NOMO-1 treated with DMSO at 0.1 percent for 48 hours (cell line): ENCODE data around the gene DNASE1.
A peak's percentile ranks its signal among the peaks of the same experiment; 100 is the strongest.
"Not testable (repeated sequence)": the region's sequence is repeated elsewhere in the genome, so short reads cannot be mapped to it uniquely, and the experiment has no call there.

Experiments
- DNase-seq: peaks from one replicate; lab custom pipeline; 2025; ENCODE audit not compliant: unreplicated experiment; lab: John Stamatoyannopoulos, UW

Gene DNASE1, protein sequence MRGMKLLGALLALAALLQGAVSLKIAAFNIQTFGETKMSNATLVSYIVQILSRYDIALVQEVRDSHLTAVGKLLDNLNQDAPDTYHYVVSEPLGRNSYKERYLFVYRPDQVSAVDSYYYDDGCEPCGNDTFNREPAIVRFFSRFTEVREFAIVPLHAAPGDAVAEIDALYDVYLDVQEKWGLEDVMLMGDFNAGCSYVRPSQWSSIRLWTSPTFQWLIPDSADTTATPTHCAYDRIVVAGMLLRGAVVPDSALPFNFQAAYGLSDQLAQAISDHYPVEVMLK

DNA sequence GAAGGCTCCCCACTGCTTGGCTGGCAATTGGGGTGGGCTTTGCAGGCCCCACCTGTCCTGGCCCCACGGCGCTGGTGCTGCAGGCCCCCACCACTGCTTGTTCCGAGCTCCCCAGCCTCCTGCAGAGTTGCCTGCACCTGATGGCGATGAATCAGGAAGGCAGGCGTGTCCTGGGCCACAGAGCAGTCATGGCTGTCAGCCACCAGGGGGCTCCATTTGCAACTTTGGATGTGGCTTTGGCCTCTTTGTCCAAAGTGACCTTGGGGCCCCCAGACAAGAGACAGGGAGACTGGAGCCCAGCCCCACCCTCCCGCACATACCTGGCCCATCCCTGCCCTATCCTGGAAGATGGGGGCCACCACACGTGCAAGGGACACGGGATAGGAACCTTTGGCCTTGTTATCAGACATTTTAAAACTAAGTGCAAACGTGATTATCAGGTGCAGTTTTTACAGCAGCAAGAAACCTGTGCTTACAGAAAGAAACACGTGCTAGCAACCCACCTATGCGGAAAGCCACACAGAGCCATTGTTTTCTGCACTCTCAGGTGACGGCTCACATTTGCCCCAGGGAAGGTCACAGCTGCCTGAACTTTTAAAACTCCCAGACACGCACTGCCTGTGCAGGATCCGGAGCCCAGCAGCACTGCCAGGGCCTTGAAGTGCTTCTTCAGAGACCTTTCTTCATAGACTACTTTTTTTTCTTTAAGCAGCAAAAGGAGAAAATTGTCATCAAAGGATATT lies at the start of gene DNASE1:
Gene DNASE1 (plus strand): TSS at position 443 of the 743 bp plus-strand sequence. CDS start 683 bp downstream, outside the sequence.
- DNase-seq, result peak; percentile 25

DNA sequence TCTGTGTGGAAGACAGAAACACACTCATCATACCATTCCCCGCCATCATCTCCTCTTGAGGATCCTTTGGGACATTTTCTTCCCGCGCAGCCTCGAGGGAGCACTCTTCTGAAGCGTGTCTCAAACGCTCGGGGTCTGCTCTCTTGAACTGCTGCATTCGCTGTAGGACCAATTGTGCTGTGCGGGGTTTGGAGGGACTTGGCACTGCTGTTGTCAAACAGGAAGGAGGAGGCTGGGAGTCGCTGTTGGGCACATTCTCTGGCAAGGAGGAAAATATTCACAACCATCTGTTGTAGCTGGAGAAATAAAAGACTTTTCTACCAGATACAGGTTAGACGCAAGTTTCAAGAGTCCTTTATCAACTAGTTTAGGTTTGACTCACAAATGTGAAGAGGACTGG lies 48.0 kb upstream of the DNASE1 start:
- DNase-seq, result no peak

DNA sequence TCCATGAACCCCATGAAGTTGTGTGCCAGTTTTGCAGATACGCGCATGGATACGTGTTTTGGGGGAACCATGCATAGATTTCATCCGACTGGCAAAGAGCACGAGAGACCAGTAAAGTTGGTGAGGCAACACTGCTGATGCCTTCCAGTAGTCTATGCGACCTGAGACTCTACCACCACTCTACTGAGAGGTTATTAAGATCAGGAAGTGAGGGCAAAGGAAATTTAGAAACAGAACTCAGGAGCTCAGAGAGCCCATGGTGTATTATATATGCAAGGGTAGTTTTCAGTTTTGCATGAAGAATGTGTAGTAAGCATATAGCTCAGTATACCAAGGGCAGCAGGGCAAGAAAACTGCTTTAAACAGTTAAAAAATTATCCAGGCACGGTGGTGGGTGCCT lies 47.3 kb upstream of the DNASE1 start:
- DNase-seq, result no peak

DNA sequence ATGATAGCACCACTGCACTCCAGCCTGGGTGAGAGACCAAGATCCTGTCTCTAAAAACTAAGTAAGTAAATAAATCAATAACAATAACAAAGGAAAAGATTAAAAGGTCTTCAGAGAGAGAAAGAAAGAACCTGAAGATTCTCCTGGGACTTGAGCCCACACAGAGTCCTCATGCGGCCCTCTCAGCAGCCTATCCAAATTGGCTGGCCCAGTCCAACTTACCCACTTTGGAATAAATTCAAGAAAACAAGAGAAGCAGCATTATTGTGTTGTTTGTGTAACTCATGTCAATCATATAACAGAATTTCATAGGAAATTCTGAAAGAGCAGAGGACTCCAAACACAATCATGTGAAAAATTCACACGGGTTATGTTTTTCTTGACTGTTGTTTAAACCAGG lies 46.9 kb upstream of the DNASE1 start:
- no peak for DNase-seq

DNA sequence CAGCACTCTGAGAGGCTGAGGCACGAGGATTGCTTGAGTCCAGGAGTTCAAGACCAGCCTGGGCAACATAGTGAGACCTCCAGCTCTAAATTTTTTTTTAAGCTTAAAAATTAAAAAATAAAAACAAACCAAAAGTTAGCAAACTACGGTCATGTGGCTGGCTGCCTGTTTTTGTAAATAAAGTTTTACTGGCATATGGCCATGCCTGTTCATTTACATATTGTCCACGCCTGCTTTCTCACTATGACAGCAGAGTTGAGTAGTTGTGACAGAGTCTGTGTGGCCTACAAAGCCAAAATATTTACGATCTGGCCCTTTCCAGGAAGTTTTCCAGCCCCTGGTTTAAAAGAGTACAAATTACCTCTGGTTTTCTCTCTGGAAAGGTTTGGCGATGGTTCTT lies 46.4 kb upstream of the DNASE1 start:
- no peak for DNase-seq

DNA sequence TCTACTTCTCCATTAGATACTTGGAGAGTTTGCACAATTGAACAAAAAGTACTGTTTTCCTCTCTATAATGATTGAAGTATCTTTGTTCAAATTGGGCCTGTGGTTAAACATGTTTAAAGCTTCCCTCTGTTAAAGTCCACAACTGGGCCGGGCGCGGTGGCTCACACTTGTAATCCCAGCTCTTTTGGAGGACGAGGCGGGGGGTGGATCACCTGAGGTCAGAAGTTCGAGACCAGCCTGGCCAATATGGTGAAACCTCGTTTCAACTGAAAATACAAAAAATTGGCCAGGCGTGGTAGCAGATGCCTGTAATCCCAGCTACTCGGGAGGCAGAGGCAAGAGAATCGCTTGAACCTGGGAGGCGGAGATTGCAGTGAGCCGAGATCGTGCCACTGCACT lies 45.5 kb upstream of the DNASE1 start:
- DNase-seq, result not testable (repeated sequence)

DNA sequence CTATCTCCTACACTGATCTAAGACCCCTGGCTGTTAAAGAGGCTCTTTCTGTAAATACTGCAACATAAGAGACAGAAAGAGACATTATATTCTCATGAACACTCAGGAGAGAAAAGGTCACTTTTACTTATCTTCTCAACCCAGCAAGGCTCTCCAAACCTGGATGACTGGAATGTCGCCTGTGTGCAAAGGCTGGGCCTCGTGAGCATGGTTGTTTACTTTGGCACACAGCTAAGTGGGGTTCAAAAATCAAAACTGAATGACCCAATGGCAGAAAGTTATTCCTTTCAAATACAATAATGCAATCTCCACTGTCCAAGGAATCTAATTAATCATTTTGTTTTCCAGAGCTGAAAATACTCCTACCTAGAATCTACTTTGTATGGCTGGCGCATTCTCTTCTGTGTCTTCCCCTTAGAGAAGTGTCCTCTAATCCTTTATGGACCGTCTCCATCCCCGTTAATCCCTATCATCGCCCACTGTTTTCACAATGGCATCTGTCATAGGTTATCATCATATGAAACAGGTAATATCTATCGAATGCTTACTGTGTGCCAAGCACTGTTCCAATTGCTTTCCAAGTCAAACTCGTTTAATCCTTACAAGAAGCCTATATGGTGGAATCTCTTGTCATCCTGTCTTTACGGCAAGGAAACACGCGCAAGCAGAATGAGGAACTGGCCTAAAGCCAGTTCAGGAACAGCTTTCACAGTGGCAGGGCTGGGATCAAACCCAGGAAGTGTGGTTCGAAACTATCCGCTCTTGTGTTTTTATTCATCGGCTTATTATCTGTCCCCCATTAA lies 44.4 kb upstream of the DNASE1 start:
- DNase-seq, result no peak

DNA sequence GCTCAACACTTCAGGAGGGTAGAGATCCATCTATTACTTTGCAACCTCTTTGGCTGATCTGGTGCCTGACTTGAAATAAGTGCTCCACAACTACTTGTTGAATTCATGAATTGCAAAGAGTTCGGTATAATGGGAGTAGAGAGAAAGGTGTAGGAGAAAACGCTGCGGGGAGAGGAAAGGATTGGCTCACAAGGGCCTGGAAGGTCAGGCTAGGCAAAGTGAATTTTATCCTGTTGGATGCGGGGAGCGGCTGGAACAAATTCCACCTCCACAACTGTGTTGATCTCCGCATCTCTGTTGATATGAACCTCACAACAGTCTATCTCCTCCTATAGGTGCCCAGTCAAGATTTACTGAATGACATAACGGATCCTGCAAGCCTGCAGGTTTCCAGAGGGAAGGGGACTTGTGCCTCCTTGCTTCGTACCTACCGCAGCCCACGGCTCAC lies 43.8 kb upstream of the DNASE1 start:
- no peak for DNase-seq

DNA sequence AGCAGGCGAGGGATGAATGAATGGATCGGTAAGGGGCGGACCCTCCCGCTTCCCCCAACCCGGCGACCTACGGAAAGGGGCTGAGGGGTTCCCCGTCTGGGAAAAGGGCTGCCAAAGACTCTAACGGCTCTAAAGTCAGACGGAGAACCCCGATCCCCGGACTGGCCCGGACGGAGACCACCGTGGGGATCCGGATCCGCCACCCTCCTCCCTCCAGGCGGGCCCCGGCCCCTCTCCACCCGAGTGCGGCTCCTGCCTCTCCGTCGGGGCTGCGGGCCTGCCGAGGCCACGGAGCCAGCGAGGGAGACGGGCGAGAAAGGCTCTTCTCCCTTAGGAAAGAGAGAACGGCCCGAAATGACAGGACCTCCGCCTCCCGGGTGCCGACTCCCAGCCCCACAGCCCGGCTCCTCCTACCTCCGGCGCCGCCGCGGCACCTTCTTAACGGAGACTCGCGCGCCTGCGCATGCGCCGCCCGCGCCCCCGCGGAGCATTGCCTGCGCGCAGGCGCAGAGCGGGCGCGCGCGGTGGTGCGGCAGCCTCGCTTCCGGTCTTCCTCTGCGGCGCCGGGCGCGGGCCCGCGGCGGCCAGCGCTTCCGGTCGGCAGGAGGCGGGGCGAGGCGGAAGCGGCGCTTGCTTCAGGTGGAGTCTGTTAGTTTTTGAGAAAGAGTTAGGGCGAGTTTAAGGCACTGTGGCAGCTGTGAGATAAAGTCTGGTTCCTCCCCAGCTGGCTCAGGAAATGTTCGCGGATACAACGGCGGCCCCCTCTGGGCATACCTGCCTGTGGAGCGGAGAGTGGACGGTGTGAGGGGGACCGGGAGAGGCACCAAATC lies 43.1 kb upstream of the DNASE1 start, which contains the start of gene SLX4:
Gene SLX4 (minus strand): TSS at position 461 of the 830 bp plus-strand sequence. CDS start 2,642 bp downstream, outside the sequence.
- peak; percentile 89 for DNase-seq

DNA sequence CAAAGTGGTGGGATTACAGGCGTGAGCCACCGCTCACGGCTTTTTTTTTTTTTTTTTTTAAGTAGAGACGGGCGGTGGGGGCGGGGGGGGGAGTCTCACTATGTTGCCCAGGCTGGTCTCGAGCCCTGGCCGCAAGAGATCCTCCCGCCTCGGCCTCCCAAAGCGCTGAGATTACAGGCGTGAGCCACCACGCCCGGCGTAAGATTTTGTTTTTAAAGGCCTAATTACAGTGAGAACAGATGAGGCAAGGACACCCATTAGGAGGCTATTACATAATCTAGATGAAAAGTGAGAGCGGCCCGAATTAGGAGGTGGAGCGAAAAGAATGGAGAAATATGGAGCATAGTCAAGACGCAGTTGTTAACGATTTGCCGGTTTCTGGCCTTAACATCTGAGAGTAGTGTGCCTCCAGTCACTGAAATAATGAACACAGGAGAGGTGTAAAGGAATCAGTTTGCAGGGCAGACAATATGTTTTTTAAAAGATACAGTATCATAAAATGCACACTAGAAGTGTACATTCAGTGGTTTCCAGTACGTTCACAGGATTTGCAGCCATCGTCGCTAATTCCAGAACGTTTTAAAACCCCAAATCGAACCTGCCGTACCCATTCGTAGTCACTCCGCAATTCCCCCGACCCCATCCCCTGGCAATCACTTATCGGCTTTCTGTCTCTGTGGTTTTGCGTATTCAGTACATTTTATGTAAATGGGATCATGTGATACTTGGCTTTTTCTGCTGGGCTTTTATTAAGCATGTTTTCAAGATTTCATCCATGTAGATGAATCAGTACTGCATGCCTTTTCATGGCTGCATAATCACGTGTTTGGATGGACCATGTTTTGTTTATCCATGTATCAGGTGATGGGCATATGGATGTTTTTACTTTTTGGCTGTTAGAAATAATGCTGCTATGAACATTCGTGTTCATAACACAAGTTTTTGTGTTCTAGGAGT lies 41.7 kb upstream of the DNASE1 start:
- DNase-seq, result peak; percentile 70

DNA sequence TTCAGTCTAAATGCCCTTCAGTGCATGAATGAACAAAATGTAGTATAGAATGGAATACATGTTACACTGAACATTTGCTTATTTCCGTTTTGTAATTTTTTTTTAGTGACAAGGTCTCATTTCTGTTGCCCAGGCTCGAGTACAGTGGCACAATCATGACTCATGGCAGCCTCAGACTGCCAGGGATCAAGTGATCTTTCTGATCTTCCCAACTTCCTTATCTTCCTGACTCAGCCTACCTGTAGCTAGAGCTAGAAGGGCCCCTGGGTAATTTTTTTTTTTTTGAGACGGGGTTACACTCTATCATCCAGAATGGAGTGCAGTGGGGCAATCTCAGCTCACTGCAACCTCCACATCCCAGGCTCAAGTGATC lies 35.7 kb upstream of the DNASE1 start:
- DNase-seq, result peak; percentile 68

DNA sequence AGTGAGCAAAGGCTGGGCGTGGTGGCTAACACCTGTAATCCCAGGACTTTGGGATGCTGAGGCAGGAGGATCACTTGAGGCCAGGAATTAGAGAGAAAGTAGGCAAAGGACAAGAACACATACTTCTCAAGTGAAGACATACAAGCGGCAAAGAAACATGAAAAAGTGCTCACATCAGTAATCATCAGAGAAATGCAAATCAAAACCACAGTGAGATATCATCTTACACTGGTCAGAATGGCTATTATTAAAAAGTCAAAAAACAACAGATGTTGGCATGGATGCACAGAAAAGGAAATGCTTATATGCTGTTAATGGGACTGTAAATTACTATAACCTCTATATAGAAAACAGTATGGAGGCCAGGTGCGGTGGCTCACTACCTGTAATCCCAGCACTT lies 30.8 kb upstream of the DNASE1 start:
- no peak for DNase-seq

DNA sequence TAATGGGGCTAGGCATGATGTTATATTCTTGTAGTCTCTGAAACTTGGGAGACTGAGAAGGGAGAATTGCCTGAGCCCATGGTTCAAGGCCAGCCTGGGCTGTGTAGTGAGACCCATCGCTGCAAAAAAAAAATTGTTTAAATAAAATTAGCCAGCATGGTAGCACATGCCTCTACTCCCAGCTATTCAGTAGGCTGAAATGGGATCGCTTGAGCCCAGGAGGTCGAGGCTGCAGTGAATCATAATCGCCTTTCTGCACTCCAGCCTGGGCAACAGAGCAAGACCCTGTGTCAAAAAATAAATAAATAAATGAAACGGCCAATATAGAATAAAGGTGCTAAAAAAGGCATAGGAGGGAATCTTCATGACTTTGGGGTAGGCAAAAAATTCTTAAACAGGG lies 29.2 kb upstream of the DNASE1 start:
- DNase-seq, result no peak

DNA sequence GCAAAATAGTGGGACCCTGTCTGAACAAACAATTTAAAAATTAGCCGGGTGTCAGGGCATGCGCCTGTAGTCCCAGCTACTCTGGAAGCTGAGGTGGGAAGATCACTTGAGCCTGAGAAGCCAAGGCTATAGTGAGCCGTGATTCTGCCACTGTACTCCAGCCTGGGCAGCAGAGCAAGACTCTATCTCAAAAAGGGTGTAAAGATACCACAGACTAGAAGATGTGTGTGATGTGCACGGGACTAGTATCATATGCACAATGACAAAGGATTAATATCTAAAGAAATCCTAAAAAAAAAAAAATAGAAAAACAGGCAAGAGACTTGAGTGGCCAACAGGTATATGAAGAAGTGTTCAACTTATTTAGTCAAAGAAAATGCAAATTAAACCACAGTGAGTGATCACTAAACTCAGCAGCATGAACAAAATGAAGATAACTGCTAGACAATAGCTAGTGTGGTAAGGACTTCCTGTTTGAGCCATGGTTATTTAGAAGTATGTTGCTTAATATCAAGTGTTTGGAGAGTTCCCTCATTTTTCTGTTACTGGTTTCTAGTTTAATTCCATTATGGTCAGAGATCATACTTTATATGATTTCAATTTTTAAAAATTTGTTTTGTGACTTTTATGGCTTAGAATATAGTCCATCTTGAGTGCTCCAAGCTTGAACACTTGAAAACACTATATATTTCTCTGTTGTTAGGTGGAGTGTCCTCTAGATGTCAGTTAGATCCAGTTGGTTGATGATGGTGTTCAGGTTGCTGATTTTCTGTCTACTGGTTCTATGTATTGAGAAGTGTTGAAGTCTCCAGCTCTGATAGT lies 28.4 kb upstream of the DNASE1 start:
- peak; percentile 89 for DNase-seq

DNA sequence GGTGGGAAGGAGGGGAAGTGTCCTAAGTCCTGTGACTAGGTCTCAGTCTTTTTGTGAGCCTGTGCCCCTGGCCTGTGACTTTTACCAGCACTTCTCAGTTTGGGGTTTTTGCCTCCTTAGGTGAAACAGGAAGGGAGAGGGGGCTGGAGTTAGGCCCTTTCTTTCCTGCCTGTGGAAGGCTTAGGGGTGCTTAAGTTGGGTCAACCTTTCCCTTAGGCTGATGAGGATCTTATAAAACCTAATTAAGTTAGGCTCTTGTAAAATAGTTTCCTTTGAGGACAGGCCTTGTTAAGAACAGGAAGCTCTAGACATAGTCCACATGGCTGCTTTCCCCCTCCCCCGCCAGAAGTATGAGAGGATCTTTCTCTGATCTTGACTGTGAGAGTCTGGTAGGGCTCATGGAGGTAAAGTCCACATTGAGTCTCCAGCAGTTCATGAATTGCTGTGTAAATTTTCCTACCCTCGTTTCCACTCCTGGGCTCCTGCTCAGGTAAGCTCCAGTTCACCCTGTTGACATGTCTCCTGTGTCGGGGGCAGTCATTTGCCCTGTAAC lies 17.0 kb upstream of the DNASE1 start:
- peak; percentile 79 for DNase-seq

DNA sequence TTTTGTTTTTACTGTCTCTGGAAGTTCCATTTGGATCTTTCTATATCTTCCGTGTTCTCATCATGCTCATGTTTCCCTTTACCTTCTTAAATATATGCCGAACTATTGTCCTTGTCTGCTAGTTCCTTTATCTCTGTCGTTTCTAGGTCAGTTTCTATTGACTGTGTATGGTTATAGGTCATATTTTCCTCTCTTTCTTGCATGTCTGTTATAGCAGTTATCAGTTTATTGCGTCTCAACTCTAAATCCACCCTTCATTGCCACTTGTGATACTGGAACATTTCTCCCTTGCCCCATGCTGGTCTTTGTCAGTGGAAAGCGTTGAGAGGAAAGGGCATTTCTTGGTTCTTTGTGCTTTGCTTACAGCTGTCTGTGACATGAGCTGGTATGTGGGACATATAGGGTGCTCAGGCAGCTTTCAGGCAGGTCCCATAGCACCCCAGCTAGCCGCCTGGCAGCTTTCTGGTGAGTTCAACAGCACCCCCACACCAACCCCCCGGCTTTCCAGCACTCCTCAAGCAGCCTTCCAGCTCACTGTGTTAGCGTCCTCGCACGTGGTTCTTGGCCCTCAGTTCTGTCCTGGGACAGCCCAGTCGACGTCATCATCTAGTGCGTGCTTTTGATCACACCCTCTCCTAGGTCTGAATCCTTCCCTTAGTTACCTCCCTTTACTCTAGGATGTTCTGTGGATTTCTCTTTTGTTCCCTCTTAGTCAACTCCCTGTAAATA lies 15.4 kb upstream of the DNASE1 start:
- DNase-seq, result no peak

DNA sequence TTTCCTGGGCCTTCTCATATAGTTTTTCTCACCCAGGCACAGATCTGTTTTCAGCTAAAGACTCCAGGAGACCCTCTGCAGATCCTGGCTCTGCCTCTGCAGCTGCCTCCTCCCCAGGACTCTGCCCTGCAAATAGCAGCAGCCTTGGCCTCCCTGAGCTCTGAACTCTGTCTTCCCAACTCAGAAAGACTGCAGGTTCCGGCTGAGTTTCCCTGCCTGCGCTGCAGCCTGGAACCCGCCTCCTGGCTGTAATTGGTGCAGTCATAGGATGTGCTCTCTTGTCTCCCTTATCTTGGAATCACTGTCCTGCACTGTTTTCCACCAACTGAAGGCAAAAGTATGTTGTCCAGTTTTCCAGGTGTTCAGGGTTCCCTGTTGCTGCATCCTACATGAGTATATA lies 14.3 kb upstream of the DNASE1 start:
- DNase-seq, result no peak
